ENCODE results near the gene RPS6KA2. TPM values are rescaled to one million over a fixed set of nuclear protein-coding genes. Genes with fewer than 3 reads are reported as not detected.

The RPS6KA2 gene
- total RNA-seq, 4 donors from 2014 or later = 22.7 to 55.9 (median 40.6) TPM

DNA sequence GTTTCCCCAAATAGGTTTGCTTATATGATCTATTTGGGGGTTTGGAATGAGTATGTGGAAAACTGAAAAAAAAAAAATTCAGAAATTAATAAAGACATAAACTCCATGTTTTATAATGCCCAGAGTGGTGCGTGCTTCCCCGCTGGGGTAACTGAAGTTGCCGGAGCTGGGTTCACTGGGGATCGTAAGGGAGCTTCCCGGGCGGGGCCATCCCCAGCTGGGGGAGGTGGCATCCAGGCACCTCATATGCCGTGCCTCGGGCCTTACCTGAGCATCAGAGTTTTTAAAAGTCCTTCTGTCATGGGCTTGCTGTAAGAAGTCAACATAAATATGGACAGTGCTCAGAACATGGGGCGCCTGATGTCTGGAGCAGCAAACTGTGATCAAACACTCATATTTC, 22.7 kb downstream of the RPS6KA2 start:
- TF ChIP-seq POLR2A (IDR thresholded peaks at IDR 0.05) = no peak
- TF ChIP-seq, protein P1, sequence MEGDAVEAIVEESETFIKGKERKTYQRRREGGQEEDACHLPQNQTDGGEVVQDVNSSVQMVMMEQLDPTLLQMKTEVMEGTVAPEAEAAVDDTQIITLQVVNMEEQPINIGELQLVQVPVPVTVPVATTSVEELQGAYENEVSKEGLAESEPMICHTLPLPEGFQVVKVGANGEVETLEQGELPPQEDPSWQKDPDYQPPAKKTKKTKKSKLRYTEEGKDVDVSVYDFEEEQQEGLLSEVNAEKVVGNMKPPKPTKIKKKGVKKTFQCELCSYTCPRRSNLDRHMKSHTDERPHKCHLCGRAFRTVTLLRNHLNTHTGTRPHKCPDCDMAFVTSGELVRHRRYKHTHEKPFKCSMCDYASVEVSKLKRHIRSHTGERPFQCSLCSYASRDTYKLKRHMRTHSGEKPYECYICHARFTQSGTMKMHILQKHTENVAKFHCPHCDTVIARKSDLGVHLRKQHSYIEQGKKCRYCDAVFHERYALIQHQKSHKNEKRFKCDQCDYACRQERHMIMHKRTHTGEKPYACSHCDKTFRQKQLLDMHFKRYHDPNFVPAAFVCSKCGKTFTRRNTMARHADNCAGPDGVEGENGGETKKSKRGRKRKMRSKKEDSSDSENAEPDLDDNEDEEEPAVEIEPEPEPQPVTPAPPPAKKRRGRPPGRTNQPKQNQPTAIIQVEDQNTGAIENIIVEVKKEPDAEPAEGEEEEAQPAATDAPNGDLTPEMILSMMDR (IDR thresholded peaks at IDR 0.05) = no peak
- 91 to 98% methylated on average over 9 of the region's 9 CpGs for WGBS, 2 donors
- no peak overlapping the region for H3K4me3 ChIP-seq (ENCODE audit: low read depth, poor library complexity, severe bottlenecking)
- intact Hi-C loops (cut with DNase I; ENCODE audit: low total_unique reads) = no loop called here
- peak in 1 of 2 donors; percentile 73 for DNase-seq (ENCODE audit: low spot score in 2 of 2)

- intact Hi-C loops (cut with DNase I; ENCODE audit: low total_unique reads) = no loop called here
- TF ChIP-seq POLR2A (IDR thresholded peaks at IDR 0.05) = no peak
- TF ChIP-seq, protein P1 (IDR thresholded peaks at IDR 0.05) = no peak
- no peak overlapping the region for H3K4me3 ChIP-seq (ENCODE audit: low read depth, poor library complexity, severe bottlenecking)
- 84 to 86% methylated on average over 14 of the region's 14 CpGs for WGBS, 2 donors
- peak in 1 of 2 donors; percentile 81 for DNase-seq (ENCODE audit: low spot score in 2 of 2)
These were observed 23.9 kb downstream of the RPS6KA2 start for GRCh38 chr6:166603043-166603690.

DNA sequence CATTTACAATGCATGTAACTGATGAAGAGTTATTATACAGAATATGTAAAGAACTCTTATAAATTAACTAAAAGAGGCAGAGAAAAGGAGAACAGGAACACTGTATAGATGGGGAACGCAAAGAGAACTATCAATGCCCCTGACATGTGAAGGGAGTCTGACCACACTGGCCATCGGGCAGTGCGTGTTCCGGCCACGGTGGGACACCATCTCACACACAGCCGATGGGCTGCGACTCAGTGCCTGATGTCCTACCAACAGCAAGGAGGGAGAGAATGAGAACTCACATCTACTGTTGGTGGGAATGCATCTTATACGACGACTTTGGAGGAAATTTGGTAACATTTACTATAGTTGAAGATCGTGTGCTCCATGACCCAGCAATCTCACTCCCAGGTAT, 25.1 kb downstream of the RPS6KA2 start:
- 94 to 95% methylated on average over 10 of the region's 10 CpGs for WGBS, 2 donors
- DNase-seq (ENCODE audit: low spot score in 2 of 2) = peak in 1 of 2 donors; percentile 20
- H3K4me3 ChIP-seq (ENCODE audit: low read depth, poor library complexity, severe bottlenecking) = no peak overlapping the region
- intact Hi-C loops (cut with DNase I; ENCODE audit: low total_unique reads) = no loop called here
- no peak for TF ChIP-seq POLR2A (IDR thresholded peaks at IDR 0.05)
- TF ChIP-seq, protein P1 (IDR thresholded peaks at IDR 0.05) = no peak

- WGBS, 2 donors = 70 to 75% methylated on average over 2 of the region's 2 CpGs
These were observed 26.1 kb downstream of the RPS6KA2 start for GRCh38 chr6:166600931-166601330.

DNA sequence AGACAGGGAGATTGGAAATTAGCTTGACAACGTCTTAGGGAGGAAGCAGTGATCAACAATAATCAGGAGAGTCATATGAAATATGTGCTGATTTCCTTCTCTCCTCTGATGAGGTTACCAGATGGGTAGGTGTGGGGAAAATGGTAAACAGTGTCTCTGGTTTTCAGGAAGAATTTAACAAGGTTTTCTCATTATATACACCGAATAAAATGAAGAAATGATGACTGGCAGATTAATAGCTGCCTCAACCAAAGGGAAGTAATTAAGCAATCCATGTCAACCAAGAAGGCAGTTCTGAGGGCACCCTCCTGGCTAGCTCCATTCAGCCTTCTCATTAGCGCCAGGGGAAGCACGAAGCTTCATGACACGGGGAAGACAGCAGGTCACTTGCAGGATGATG, 27.8 kb downstream of the RPS6KA2 start:
- 74 to 76% methylated on average over 5 of the region's 5 CpGs for WGBS, 2 donors
- H3K4me3 ChIP-seq (ENCODE audit: low read depth, poor library complexity, severe bottlenecking) = no peak overlapping the region
- TF ChIP-seq, protein P1 (IDR thresholded peaks at IDR 0.05) = no peak
- TF ChIP-seq POLR2A (IDR thresholded peaks at IDR 0.05) = no peak
- intact Hi-C loops (cut with DNase I; ENCODE audit: low total_unique reads) = no loop called here
- peak in 1 of 2 donors; percentile 65 for DNase-seq (ENCODE audit: low spot score in 2 of 2)

More at GRCh38 chr6:166600931-166601330, 26.1 kb downstream of the RPS6KA2 start:
- no peak for DNase-seq (ENCODE audit: low spot score in 2 of 2)
- intact Hi-C loops (cut with DNase I; ENCODE audit: low total_unique reads) = no loop called here
- no peak overlapping the region for H3K4me3 ChIP-seq (ENCODE audit: low read depth, poor library complexity, severe bottlenecking)
- TF ChIP-seq, protein P1 (IDR thresholded peaks at IDR 0.05) = no peak
- TF ChIP-seq POLR2A (IDR thresholded peaks at IDR 0.05) = no peak
